OCI-LY7 (cell line): Measurements from ENCODE around the gene LMAN2L. TPM values are rescaled to one million over a fixed set of nuclear protein-coding genes. Genes with fewer than 3 reads are reported as not detected.

Experiments
- BruUV-seq: library from RNA; stranded (reverse); fragments of 400-500 nt; replicated peaks from 2 replicates; lab custom pipeline; 2021; lab: Mats Ljungman, UMichigan
- CTCF ChIA-PET: fragments of 300-600 bp; sonication (Branson Sonifier 250); formaldehyde crosslinking; loops from one replicate; lab custom pipeline; 2022; ENCODE audit warnings: antibody characterized with exemption; ENCODE audit not compliant: unreplicated experiment; lab: Charles Lee
- POLR2A ChIA-PET: fragments of 300-600 bp; sonication (Branson Sonifier 250); formaldehyde crosslinking; loops from one replicate; lab custom pipeline; 2022; ENCODE audit warnings: antibody characterized with exemption; lab: Charles Lee
- DNase-seq: peaks from one replicate; pipeline ENCODE4 v3.0.0-alpha.2; 2015; ENCODE audit warnings: low spot score
- H2AFZ ChIP-seq: fragments of 200-600 bp; sonication (generic), shearing (Covaris generic); 2 replicates; pipeline ENCODE4 v1.6.1; 2014; ENCODE audit warnings: mild to moderate bottlenecking, antibody characterized with exemption, low read length, moderate library complexity
- H3K27ac ChIP-seq: fragments of 200-600 bp; sonication (generic); 2 replicates; pipeline ENCODE4 v1.5.1; 2014; ENCODE audit warnings: mixed run types, low read depth, mild to moderate bottlenecking, moderate library complexity, low read length, inconsistent platforms; ENCODE audit not compliant: poor library complexity, severe bottlenecking
- H3K36me3 ChIP-seq: fragments of 200-600 bp; sonication (generic); 2 replicates; pipeline ENCODE4 v1.6.1; 2014; ENCODE audit warnings: mild to moderate bottlenecking, antibody characterized with exemption, low read length, moderate library complexity, mixed read lengths; ENCODE audit not compliant: insufficient read depth
- H3K4me1 ChIP-seq: fragments of 200-600 bp; sonication (generic); 2 replicates; pipeline ENCODE4 v1.5.1; 2014; ENCODE audit warnings: mild to moderate bottlenecking, low read length; ENCODE audit not compliant: insufficient read depth, poor library complexity, severe bottlenecking
- H3K4me2 ChIP-seq: fragments of 200-600 bp; sonication (generic); 2 replicates; pipeline ENCODE4 v1.6.1; 2014; ENCODE audit warnings: mild to moderate bottlenecking, low read length
- H3K4me3 ChIP-seq: fragments of 200-600 bp; sonication (generic); 2 replicates; pipeline ENCODE4 v1.5.1; 2014; ENCODE audit warnings: mild to moderate bottlenecking, low read depth, low read length; ENCODE audit not compliant: poor library complexity, severe bottlenecking
- H3K79me2 ChIP-seq: fragments of 200-600 bp; sonication (generic); 2 replicates; pipeline ENCODE4 v1.6.1; 2016; ENCODE audit warnings: low read depth, mild to moderate bottlenecking, low read length, moderate library complexity, mixed read lengths; ENCODE audit not compliant: insufficient read depth
- H3K9me2 ChIP-seq: fragments of 200-600 bp; sonication (generic); 2 replicates; pipeline ENCODE4 v1.6.1; 2016; ENCODE audit warnings: mild to moderate bottlenecking, low read length, mixed read lengths; ENCODE audit not compliant: insufficient read depth
- H3K9me3 ChIP-seq: fragments of 200-600 bp; sonication (generic); 2 replicates; pipeline ENCODE4 v1.6.1; 2014; ENCODE audit warnings: mild to moderate bottlenecking, mixed run types, low read length, mixed read lengths
- H4K20me1 ChIP-seq: fragments of 200-600 bp; sonication (generic); 2 replicates; pipeline ENCODE4 v1.6.1; 2014; ENCODE audit warnings: mild to moderate bottlenecking, antibody characterized with exemption, low read length, moderate library complexity, mixed read lengths; ENCODE audit not compliant: insufficient read depth
- CTCF ChIP-seq: fragments of 200-600 bp; sonication (generic); conservative IDR thresholded peaks from 2 replicates; pipeline ENCODE4 v1.5.1; 2014; ENCODE audit warnings: mild to moderate bottlenecking, antibody characterized with exemption, low read length, moderate library complexity, mixed read lengths
- EZH2phosphoT487 ChIP-seq: fragments of 200-600 bp; sonication (generic); IDR thresholded peaks from 2 replicates; pipeline ENCODE4 v1.6.1; 2018; ENCODE audit warnings: low read depth, borderline replicate concordance, mild to moderate bottlenecking, mixed run types, antibody characterized with exemption, low read length, moderate library complexity, mixed read lengths
- intact Hi-C: fragments of 100-400 bp; cut with micrococcal nuclease; formaldehyde crosslinking; loops from one replicate; pipeline ENCODE4 v1.10.0; 2022; ENCODE audit not compliant: unreplicated experiment
- total RNA-seq, 2 experiments: library from RNA; depleted of rRNA in 1 of 2; stranded (reverse); fragments of >200 nt in 1 of 2; shearing (Covaris generic) in 1 of 2; gene quantifications; 2 replicates each; pipeline ENCODE4 v1.2.3, GENCODE V29; 2014 to 2022

The LMAN2L gene
- total RNA-seq, 2 experiments from 2014 or later: 11.3 to 12.9 TPM

- intact Hi-C loops: no loop called here
- ChIA-PET CTCF (no interaction called here), POLR2A (no interaction called here)
- no peaks in the 10 kb centered on the region for H3K9me2 ChIP-seq
- H2AFZ ChIP-seq: no peak overlapping the region
- H4K20me1 ChIP-seq: no peaks in the 10 kb centered on the region
- no peaks in the 10 kb centered on the region for H3K79me2 ChIP-seq
- TF ChIP-seq CTCF: no peak
- TF ChIP-seq EZH2phosphoT487: no peak
- no TSS peak for BruUV-seq
- H3K4me3 ChIP-seq: no peak overlapping the region
- no peaks in the 10 kb centered on the region for H3K4me1 ChIP-seq
- no peak overlapping the region for H3K4me2 ChIP-seq
- H3K9me3 ChIP-seq: no peaks in the 10 kb centered on the region
- DNase-seq: no peak
- H3K27ac ChIP-seq: no peak overlapping the region
- no peaks in the 10 kb centered on the region for H3K36me3 ChIP-seq
Measured at GRCh38 chr2:96699021-96699420, 40.8 kb downstream of the LMAN2L start.

- BruUV-seq: no TSS peak
- DNase-seq: no peak
- no peaks in the 10 kb centered on the region for H3K79me2 ChIP-seq
Measured at GRCh38 chr2:96698221-96698861, 41.5 kb downstream of the LMAN2L start.

More at GRCh38 chr2:96698221-96698861, 41.5 kb downstream of the LMAN2L start:
- no peak overlapping the region for H3K4me2 ChIP-seq
- H2AFZ ChIP-seq: no peak overlapping the region
- no peaks in the 10 kb centered on the region for H3K9me2 ChIP-seq
- intact Hi-C loops: no loop called here
- ChIA-PET CTCF (no interaction called here), POLR2A (no interaction called here)
- no peaks in the 10 kb centered on the region for H3K4me1 ChIP-seq
- H3K4me3 ChIP-seq: no peak overlapping the region
- H4K20me1 ChIP-seq: no peaks in the 10 kb centered on the region
- TF ChIP-seq CTCF (no peak), EZH2phosphoT487 (no peak)
- H3K9me3 ChIP-seq: no peaks in the 10 kb centered on the region
- H3K36me3 ChIP-seq: no peaks in the 10 kb centered on the region
- H3K27ac ChIP-seq: no peak overlapping the region
